ENCODE data around the gene NLRP5. TPM values are rescaled to one million over a fixed set of nuclear protein-coding genes. Genes with fewer than 3 reads are reported as not detected.

Gene NLRP5
- total RNA-seq, 1 experiment from 2014 or later: not detected

DNA sequence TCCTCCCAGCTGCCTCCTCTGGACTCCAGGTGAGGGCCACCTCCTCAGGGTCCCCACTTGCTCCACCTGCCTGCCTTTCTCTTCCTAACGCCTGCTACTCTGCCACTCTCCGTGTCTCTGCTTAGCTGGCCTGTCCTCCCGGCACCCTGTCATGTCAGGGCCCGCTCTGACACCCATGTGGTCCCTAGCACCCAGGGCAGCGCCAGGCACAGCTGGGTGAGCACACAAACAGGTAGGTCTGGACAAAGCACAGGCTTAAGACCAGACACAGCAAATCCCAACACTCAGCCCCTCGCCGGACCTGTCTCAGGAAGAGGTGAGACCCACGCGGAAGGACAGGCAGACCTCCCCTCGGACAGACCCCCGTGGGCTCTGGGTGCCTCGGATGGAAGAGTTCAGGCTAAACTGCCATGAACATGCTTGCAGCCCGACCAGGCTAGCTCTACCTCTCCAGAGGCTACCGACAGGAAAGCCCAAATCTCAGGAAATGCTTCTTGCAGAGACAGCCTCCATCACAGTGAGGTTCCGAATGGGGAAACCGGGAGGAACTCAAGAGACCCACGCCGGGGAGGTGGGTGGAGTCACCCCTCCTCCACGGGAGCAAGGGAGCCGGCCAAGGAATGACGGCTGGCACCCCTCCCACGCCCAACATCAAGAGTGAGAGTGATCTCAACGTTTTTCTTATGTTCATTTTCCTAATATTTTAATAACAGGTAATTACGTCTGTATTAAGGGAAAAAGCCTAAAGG, 122.0 kb downstream of the NLRP5 start:
- Histone ChIP-seq H3K36me3 (ENCODE audit: low read depth, low read length) (peaks cover 12% of the 10 kb centered on the region; the same call in 1 of the 2 replicates), H3K4me2 (ENCODE audit: low read length) (no peak overlapping the region), H3K4me1 (ENCODE audit: insufficient read depth, low read length) (no peaks in the 10 kb centered on the region), H3K9ac (ENCODE audit: low read length) (no peak overlapping the region), H3K4me3 (ENCODE audit: low read length) (no peak overlapping the region), H3K9me2 (replicated peaks; ENCODE audit: low read length) (no peaks in the 10 kb centered on the region), H3K9me3 (ENCODE audit: low read length) (no peaks in the 10 kb centered on the region), H2AFZ (ENCODE audit: low read length) (no peak overlapping the region), H3K27me3 (ENCODE audit: low read length) (no peaks in the 10 kb centered on the region), H4K20me1 (ENCODE audit: low read length) (peaks cover 69% of the 10 kb centered on the region), H3K79me2 (ENCODE audit: low read length) (peaks cover 94% of the 10 kb centered on the region), H3K27ac (ENCODE audit: low read length) (no peak overlapping the region), H3F3A (ENCODE audit: low read length, unreplicated experiment) (no peaks in the 10 kb centered on the region)
- no TSS peak for BruUV-seq (replicated peaks)
- CTCF ChIA-PET: no interaction called here
- intact Hi-C loops (cut with micrococcal nuclease): no loop called here
- POLR2A ChIA-PET (ENCODE audit: unreplicated experiment): no interaction called here
- ATAC-seq (no peak), DNase-seq (no peak)
- TF ChIP-seq, protein P1, sequence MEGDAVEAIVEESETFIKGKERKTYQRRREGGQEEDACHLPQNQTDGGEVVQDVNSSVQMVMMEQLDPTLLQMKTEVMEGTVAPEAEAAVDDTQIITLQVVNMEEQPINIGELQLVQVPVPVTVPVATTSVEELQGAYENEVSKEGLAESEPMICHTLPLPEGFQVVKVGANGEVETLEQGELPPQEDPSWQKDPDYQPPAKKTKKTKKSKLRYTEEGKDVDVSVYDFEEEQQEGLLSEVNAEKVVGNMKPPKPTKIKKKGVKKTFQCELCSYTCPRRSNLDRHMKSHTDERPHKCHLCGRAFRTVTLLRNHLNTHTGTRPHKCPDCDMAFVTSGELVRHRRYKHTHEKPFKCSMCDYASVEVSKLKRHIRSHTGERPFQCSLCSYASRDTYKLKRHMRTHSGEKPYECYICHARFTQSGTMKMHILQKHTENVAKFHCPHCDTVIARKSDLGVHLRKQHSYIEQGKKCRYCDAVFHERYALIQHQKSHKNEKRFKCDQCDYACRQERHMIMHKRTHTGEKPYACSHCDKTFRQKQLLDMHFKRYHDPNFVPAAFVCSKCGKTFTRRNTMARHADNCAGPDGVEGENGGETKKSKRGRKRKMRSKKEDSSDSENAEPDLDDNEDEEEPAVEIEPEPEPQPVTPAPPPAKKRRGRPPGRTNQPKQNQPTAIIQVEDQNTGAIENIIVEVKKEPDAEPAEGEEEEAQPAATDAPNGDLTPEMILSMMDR (conservative IDR thresholded peaks at IDR 0.05; ENCODE audit: low read depth, low read length): no peak
- TF ChIP-seq EZH2phosphoT487 (IDR thresholded peaks at IDR 0.05; ENCODE audit: borderline replicate concordance, low read length) (no peak), EZH2 (IDR thresholded peaks at IDR 0.05; ENCODE audit: low read length, unreplicated experiment) (no peak)

DNA sequence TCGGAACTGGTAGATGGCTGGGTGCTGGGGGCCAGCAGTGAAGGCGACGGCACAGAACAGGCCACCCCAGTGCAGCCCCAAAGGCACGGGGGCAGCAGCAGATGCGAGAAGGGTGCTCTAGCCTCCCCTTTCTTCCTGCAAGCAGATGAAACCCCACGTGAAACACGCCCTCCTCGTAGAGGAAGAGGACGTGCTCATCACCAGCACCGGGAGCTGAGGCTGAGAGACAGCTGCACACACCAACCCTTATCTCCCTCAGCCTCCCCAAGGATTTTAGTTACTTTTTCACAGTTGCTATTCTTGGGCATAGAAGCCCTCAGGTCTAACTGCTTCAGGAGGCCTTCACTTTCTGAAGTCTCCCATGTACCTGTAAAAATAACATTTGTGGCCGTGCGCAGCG, 122.7 kb downstream of the NLRP5 start:
- Histone ChIP-seq H3K4me2 (ENCODE audit: low read length) (no peak overlapping the region), H3K36me3 (ENCODE audit: low read depth, low read length) (peaks cover 12% of the 10 kb centered on the region; the same call in 1 of the 2 replicates), H4K20me1 (ENCODE audit: low read length) (peaks cover 74% of the 10 kb centered on the region), H2AFZ (ENCODE audit: low read length) (no peak overlapping the region), H3K4me3 (ENCODE audit: low read length) (no peak overlapping the region), H3K9me3 (ENCODE audit: low read length) (no peaks in the 10 kb centered on the region), H3K27me3 (ENCODE audit: low read length) (no peaks in the 10 kb centered on the region), H3K9ac (ENCODE audit: low read length) (no peak overlapping the region), H3K27ac (ENCODE audit: low read length) (no peak overlapping the region), H3F3A (ENCODE audit: low read length, unreplicated experiment) (no peaks in the 10 kb centered on the region), H3K9me2 (replicated peaks; ENCODE audit: low read length) (no peaks in the 10 kb centered on the region), H3K4me1 (ENCODE audit: insufficient read depth, low read length) (no peaks in the 10 kb centered on the region), H3K79me2 (ENCODE audit: low read length) (peaks cover 100% of the 10 kb centered on the region)
- BruUV-seq (replicated peaks): no TSS peak
- intact Hi-C loops (cut with micrococcal nuclease): no loop called here
- ChIA-PET POLR2A (ENCODE audit: unreplicated experiment) (no interaction called here), CTCF (no interaction called here)
- ATAC-seq (no peak), DNase-seq (no peak)
- TF ChIP-seq, protein P1 (conservative IDR thresholded peaks at IDR 0.05; ENCODE audit: low read depth, low read length): no peak
- TF ChIP-seq EZH2 (IDR thresholded peaks at IDR 0.05; ENCODE audit: low read length, unreplicated experiment) (no peak), EZH2phosphoT487 (IDR thresholded peaks at IDR 0.05; ENCODE audit: borderline replicate concordance, low read length) (no peak)
